ENCODE results near the gene TCF7L1. TPM values are rescaled to one million over a fixed set of nuclear protein-coding genes. Genes with fewer than 3 reads are reported as not detected.
A peak's percentile ranks its signal among the peaks of the same experiment; 100 is the strongest.
"Not testable (repeated sequence)": the region's sequence is repeated elsewhere in the genome, so short reads cannot be mapped to it uniquely, and the experiment has no call there.

The TCF7L1 gene
- total RNA-seq, 2 experiments from 2014 or later: not detected

DNA sequence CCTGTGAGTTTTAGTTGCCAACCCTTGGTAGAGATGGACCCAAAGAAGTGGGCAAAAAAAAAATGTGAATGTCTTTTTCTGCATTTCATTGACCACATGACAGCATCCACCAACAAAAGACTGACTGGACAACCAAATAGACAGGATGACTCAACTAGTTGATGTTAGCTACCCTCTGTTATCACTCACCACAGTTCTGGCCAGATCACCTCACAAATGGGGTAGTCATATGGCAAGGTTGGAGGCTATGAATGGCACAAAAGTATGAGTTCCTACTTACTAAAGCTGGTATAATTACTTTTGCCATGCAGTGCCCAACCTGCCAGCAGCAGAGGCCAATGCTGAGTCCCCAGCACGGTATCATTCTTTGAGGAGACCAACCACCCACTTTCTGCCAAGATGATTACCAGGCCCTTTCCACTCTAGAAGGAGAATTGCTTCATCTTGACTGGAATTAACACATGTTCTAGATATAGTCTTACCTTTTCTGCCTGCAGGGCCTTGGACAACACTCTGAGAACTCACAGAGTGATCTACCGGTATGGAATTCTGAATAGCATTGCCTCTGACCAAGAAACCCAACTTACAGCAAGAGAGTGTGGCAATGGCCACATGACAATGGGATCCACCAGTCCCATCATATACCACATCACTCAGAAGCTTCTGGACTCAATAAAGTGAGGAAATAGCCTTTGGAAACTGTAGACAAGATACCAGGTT, 20.1 kb upstream of the TCF7L1 start:
- ATAC-seq (ENCODE audit: low read depth) (no peak), DNase-seq (no peak)
- POLR2A ChIA-PET: no interaction called here
- Mint-ChIP-seq H3K27ac (no peak overlapping the region), H3K4me1 (no peaks in the 10 kb centered on the region), H3K9me3 (peaks cover 4% of the 10 kb centered on the region), H3K27me3 (peaks cover 16% of the 10 kb centered on the region), H3K36me3 (no peaks in the 10 kb centered on the region), H3K4me3 (no peak overlapping the region)

DNA sequence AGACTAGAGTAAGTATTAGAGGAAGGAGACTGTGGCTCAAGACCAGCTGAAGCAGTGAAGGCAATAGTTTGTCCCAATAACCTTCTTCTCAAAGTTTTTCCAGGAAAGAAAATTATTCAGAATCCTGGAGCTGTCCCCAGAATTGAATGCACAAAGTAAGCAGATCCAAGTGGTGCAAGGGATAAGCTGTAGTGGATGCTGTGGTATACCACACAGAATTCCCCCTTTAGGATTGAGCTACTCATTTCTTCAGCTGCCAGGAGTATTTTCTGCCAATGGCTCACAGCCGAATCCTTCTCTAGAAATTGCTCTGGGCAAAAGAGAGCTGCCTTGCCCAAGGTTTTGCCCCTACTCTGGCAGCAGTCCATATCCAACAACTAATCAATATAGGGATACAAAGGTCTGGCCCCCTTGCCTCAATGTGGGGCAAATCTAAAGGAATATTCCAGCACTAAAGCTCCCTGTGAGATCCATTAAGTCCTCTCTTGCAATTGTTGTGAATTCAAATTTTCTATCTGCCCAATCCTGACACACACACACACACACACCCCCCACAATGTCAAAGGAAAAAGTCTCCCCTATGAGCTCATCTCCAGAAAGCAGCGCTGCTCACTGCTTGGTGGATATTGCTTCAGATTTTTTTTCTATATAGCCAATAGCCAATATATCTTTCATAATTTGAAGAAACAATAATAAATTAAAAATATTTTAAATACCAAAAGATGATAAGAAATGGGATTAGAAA, 18.4 kb upstream of the TCF7L1 start:
- Mint-ChIP-seq H3K9me3 (peaks cover 4% of the 10 kb centered on the region), H3K36me3 (no peaks in the 10 kb centered on the region), H3K4me1 (peaks cover 2% of the 10 kb centered on the region), H3K27me3 (peaks cover 16% of the 10 kb centered on the region), H3K27ac (no peak overlapping the region), H3K4me3 (no peak overlapping the region)
- no peak for ATAC-seq (ENCODE audit: low read depth)
- POLR2A ChIA-PET: no interaction called here
- no peak for DNase-seq

DNA sequence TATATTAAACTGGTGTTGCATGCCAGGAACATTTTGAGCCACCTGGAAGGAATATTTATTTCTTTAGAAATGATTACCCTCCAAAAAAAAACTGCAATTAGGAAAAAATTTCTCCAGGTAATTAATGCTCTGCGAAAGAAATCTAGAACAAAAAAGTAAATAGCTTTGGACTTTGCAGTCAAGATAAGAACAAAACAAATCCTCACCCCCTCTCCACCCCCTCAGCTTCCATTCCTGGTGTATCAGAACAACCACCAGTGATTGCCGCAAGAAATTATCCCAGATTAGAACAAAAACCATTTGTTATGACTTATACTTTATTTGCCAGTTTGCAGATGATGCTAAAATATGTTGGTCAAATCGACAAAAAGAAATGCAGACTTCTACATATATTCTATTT, 17.0 kb upstream of the TCF7L1 start:
- POLR2A ChIA-PET: no interaction called here
- Mint-ChIP-seq H3K4me3 (no peak overlapping the region), H3K36me3 (no peaks in the 10 kb centered on the region), H3K27me3 (peaks cover 20% of the 10 kb centered on the region), H3K9me3 (peaks cover 4% of the 10 kb centered on the region), H3K4me1 (peaks cover 4% of the 10 kb centered on the region), H3K27ac (no peak overlapping the region)
- ATAC-seq (ENCODE audit: low read depth): no peak
- no peak for DNase-seq

DNA sequence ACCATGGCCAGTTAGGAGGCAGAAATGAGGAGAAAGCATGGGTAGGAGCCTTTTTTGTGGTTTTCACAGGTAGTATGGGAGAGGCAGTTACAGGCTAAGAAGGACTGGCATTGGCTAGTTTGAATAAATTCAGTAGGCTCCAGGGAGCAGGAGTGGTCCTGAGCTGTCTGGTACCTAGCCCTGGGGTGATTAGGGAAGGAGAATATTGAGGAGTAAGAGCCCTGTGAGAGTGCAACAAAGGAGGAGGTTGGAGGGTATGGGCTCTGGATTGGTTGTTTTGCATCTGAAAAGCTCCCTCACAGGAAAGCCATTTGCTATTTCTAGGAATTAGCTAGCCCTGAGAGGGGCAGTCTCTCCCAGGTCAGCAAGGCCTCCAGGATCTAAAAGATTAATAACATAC, 13.3 kb upstream of the TCF7L1 start:
- DNase-seq (no peak), ATAC-seq (ENCODE audit: low read depth) (no peak)
- POLR2A ChIA-PET: no interaction called here
- Mint-ChIP-seq H3K27ac (no peak overlapping the region), H3K4me3 (no peak overlapping the region), H3K9me3 (no peaks in the 10 kb centered on the region), H3K27me3 (peaks cover 14% of the 10 kb centered on the region), H3K36me3 (no peaks in the 10 kb centered on the region), H3K4me1 (peaks cover 4% of the 10 kb centered on the region)

DNA sequence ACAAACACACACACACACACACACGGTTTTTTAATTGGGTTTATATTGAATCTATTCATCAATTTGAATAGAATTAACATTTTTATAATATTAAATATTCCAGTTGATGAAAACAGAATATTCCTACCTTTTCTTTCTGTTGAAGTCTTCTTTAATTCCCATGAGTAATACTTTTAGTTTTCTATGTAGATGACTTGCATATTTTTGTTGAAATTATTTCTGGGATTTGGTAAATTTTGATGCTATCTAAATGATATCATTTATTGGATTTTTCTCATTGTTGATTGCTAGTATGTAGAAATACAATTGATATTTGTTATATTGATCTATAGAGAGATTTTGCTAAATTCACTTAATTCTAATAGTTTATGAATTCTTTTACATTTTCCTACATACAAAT, 12.8 kb upstream of the TCF7L1 start:
- no peak for DNase-seq
- Mint-ChIP-seq H3K4me3 (no peak overlapping the region), H3K9me3 (no peaks in the 10 kb centered on the region), H3K4me1 (peaks cover 4% of the 10 kb centered on the region), H3K27ac (no peak overlapping the region), H3K27me3 (peaks cover 12% of the 10 kb centered on the region), H3K36me3 (no peaks in the 10 kb centered on the region)
- POLR2A ChIA-PET: no interaction called here
- ATAC-seq (ENCODE audit: low read depth): no peak

DNA sequence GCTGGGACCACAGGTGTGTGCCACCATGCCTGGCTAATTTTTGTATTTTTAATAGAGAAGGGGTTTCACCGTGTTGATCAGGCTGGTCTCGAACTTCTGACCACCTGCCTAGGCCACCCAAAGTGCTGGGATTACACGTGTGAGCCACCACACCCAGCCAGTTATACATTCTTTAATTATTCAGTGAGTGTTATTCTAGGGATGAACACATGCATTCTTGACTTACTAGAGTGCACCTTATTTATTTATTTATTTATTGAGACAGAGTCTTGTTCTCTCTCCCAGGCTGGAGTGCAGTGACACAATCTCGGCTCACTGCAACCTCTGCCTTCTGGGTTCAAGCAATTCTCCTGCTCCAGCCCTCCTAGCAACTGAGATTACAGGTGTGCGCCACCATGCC, 6.7 kb upstream of the TCF7L1 start:
- not testable (repeated sequence) for H3K27ac Mint-ChIP-seq; H3K4me3 Mint-ChIP-seq; H3K4me1 Mint-ChIP-seq; DNase-seq; ATAC-seq (ENCODE audit: low read depth); H3K36me3 Mint-ChIP-seq; H3K9me3 Mint-ChIP-seq
- POLR2A ChIA-PET: interaction anchor here (0.8 kb wide), 1 partner anchor 200 kb away, joined by 3 read pairs; no protein-coding TSS in a partner anchor
- H3K27me3 Mint-ChIP-seq: peaks cover 22% of the 10 kb centered on the region

DNA sequence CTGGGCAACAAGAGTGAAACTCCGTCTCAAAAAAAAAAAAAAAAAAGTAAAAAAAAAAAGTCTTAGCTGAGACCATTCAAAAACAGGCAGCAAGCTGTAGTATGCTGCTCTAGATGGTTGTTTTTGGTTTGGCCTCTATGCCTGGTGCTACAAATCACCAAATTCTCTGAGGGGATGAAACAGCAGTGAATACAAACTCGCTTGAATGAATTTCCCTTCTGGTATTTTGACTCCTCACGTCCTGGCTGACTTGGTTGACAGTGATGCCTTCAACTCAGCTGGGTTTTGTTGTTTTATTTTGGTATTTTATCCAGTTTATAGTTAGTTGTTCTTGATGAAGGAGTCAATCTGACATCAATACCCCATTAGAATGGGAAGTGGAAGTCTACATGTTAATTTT, 3.3 kb upstream of the TCF7L1 start:
- POLR2A ChIA-PET: no interaction called here
- H3K27me3 Mint-ChIP-seq: peaks cover 40% of the 10 kb centered on the region
- no peak for ATAC-seq (ENCODE audit: low read depth)
- no peaks in the 10 kb centered on the region for H3K9me3 Mint-ChIP-seq
- no peak overlapping the region for H3K27ac Mint-ChIP-seq
- no peak for DNase-seq
- peaks cover 7% of the 10 kb centered on the region for H3K4me1 Mint-ChIP-seq
- H3K4me3 Mint-ChIP-seq: no peak overlapping the region
- H3K36me3 Mint-ChIP-seq: no peaks in the 10 kb centered on the region

DNA sequence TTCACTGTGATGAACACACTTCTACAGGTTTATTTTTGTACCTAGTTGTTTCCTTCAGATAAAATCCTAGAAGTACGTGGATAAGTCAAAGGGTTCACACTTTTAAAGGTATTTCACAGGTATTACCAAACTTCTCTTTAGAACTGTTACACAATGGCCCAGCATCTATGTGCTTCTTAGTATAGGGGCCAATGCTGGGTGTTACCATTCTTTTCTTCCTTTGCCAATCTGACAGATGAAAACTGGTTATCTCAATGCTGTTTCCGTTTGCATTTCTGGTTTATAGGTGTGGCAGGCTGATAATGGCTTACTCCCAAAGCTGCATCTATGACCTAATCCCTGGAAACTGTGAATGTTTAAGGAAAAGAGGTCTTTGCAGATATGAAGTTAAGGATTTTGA, 2.8 kb upstream of the TCF7L1 start:
- no peak for ATAC-seq (ENCODE audit: low read depth)
- peaks cover 7% of the 10 kb centered on the region for H3K4me1 Mint-ChIP-seq
- DNase-seq: no peak
- H3K9me3 Mint-ChIP-seq: no peaks in the 10 kb centered on the region
- H3K27ac Mint-ChIP-seq: no peak overlapping the region
- H3K27me3 Mint-ChIP-seq: peaks cover 46% of the 10 kb centered on the region
- no peak overlapping the region for H3K4me3 Mint-ChIP-seq
- POLR2A ChIA-PET: no interaction called here
- no peaks in the 10 kb centered on the region for H3K36me3 Mint-ChIP-seq

DNA sequence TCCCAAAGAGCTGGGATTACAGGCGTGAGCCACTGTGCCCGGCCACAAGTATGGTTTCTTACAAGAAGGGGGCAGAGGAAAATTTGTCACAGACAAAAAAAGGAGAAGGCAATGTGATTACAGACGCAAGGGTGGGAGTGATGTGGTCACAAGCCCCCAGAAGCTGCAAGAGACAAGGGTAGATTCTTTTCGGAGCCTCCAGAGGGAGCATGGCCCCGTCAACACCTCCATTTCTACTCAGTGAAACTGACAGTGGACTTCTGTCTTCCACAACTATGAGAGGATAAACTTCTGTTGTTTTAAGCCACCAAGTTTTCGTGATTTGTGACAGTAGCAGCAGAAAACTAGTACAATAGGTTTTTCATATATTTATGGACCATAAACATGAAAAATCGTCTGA, 2.1 kb upstream of the TCF7L1 start:
- no peaks in the 10 kb centered on the region for H3K36me3 Mint-ChIP-seq
- no peaks in the 10 kb centered on the region for H3K9me3 Mint-ChIP-seq
- DNase-seq: no peak
- H3K27ac Mint-ChIP-seq: no peak overlapping the region
- ATAC-seq (ENCODE audit: low read depth): no peak
- no peak overlapping the region for H3K4me3 Mint-ChIP-seq
- peaks cover 7% of the 10 kb centered on the region for H3K4me1 Mint-ChIP-seq
- H3K27me3 Mint-ChIP-seq: peaks cover 53% of the 10 kb centered on the region
- POLR2A ChIA-PET: no interaction called here

DNA sequence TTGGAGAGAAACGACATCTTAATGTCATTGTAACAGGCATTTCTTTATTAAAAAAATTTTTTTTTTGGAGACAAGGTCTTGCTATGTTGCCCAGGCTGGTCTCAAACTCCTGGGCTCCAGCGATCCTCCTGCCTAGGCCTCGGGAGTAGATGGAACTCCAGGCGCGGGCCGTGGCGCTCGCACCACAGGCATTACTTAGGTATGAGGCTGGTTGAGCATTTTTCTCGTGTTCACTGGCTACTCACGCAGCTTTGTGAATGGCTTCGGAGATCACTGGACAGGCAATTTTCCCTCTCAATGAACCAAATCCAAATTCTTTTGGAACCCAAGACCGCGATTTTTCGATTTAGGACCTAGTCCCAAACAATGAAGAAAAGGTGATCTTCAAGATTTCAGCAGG, 795 bp upstream of the TCF7L1 start:
- POLR2A ChIA-PET: no interaction called here
- no peak for ATAC-seq (ENCODE audit: low read depth)
- Mint-ChIP-seq H3K27ac (no peak overlapping the region), H3K4me3 (peak overlapping the region; percentile 78), H3K27me3 (peaks cover 64% of the 10 kb centered on the region), H3K9me3 (no peaks in the 10 kb centered on the region), H3K36me3 (no peaks in the 10 kb centered on the region), H3K4me1 (peaks cover 7% of the 10 kb centered on the region)
- DNase-seq: no peak

DNA sequence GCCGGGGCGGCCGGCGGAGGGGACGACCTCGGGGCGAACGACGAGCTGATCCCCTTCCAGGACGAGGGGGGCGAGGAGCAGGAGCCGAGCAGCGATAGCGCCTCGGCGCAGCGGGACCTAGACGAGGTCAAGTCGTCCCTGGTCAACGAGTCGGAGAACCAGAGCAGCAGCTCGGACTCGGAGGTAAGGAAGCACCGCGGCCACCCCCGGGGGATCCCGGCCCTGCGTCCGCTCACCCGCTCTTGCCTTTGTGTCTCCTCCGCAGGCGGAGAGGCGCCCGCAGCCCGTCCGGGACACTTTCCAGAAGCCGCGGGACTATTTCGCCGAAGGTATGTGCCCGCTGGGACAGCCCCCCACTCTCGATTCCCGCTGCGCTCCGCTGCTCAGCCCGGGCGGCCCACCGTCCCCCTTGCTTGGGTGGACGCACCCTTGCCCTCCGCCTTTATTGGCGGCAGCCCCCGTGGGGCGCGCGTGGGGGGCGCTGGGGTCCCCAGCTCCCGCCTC, 611 bp downstream of the TCF7L1 start:
- ATAC-seq (ENCODE audit: low read depth) (no peak), DNase-seq (peak; percentile 58)
- no peaks in the 10 kb centered on the region for H3K9me3 Mint-ChIP-seq
- peaks cover 71% of the 10 kb centered on the region for H3K27me3 Mint-ChIP-seq
- H3K4me3 Mint-ChIP-seq: peak overlapping the region; percentile 22
- POLR2A ChIA-PET: no interaction called here
- H3K4me1 Mint-ChIP-seq: peaks cover 7% of the 10 kb centered on the region
- no peak overlapping the region for H3K27ac Mint-ChIP-seq
- no peaks in the 10 kb centered on the region for H3K36me3 Mint-ChIP-seq

DNA sequence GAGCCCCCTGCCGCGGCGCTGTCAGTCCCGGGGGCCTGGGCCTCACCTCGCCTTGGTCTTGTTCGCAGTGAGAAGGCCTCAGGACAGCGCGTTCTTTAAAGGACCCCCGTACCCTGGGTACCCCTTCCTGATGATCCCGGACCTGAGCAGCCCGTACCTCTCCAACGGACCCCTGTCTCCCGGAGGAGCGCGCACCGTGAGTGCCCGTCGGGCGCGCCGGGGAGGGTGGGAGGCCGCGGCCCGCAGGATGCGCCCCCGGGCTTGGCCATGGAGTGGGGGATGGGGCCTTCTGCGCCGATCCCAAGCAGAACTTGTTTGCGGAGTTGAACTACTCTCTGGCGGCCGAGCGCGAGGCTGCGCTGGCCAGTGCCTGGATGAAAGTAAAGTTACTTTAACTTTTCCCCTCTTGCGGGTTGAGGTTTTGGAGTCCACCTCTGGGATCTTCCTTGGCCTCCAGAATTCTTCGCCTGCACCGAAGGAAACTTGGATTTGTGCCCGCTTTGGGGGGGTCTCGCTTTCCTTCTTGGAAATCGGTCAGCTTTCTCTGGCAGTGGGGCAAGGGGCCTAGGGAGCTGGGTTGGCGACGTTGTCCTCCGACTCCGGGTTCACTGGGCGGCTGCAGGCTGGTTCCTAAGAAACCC, 1.2 kb downstream of the TCF7L1 start:
- DNase-seq (peak; percentile 36), ATAC-seq (ENCODE audit: low read depth) (no peak)
- Mint-ChIP-seq H3K4me3 (no peak overlapping the region), H3K27me3 (peaks cover 75% of the 10 kb centered on the region), H3K4me1 (peaks cover 7% of the 10 kb centered on the region), H3K36me3 (no peaks in the 10 kb centered on the region), H3K27ac (no peak overlapping the region), H3K9me3 (no peaks in the 10 kb centered on the region)
- POLR2A ChIA-PET: no interaction called here

DNA sequence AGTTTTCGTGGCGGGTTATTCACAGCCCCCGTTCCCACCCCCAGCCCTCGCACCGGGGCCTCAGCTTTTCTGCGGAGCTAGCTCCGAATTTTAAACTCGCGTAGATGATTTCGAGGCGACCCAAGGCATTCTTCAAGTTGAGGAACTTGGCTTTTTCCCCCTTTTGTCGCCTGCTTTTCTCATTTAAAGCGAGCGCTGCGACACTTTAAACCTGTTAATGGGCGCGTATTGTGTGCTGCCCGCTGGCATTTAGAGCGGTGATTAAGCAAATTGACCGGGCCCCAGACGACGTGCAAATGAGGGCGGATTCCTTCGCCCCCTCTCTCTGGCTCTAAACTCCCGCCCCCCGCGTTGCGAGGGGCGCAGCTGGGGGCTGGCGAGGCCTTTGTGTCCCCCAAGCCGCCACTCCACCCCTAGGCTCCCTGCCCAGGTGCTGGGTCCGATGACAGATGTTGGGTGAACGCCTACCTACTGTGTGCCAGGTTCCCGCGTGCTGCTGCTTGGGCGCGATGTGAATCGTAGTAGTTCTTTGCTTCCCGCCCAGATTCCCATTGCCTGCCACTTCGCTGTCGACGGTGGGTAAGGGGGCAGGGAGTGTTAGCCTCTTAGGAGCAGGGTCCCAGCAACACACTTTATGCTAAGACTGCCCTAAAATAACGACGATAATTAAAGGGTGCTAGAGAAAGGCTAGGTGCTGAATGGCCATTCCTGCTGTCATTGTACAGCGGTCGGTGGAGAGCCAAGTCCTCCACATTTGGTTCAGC, 1.9 kb downstream of the TCF7L1 start:
- POLR2A ChIA-PET: no interaction called here

More for the DNA sequence above, 1.9 kb downstream of the TCF7L1 start:
- Mint-ChIP-seq H3K27ac (no peak overlapping the region), H3K4me1 (peaks cover 7% of the 10 kb centered on the region), H3K4me3 (no peak overlapping the region), H3K9me3 (no peaks in the 10 kb centered on the region), H3K27me3 (peaks cover 79% of the 10 kb centered on the region), H3K36me3 (no peaks in the 10 kb centered on the region)
- ATAC-seq (ENCODE audit: low read depth) (no peak), DNase-seq (no peak)
